Cerebellar cortex (tissue), 1 donor: Measurements from ENCODE around the gene THSD7B.
"Not testable (repeated sequence)": the region's sequence is repeated elsewhere in the genome, so short reads cannot be mapped to it uniquely, and the experiment has no call there.

Experiments
- DNase-seq: peaks from one replicate; pipeline ENCODE4 v3.0.0-alpha.2; 2015; ENCODE audit warnings: low spot score

THSD7B gene

DNA sequence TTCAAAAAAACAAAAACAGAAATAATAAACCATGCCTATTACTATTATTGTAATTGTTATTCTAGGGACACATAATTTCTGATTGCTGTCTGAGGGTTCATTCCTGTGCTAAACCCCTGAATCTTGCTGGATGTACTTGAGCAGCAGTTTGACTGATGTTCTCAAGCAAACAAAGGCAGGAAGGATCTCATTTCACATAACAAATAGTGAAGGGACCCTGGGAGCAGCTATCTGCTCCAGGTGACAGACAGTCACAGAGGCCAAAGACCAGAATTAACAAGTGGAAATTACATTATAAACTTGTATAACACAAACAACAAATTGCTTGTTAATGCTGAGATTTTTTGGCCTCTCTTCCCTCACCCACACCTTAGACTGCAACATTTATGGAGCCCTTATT lies 284.2 kb downstream of the THSD7B start:
- DNase-seq: no peak

GRCh38 chr2:137050949-137051348 lies 285.6 kb downstream of the THSD7B start:
- DNase-seq: no peak

GRCh38 chr2:137051778-137052398 lies 286.5 kb downstream of the THSD7B start:
- no peak for DNase-seq

GRCh38 chr2:137056704-137057103 lies 291.4 kb downstream of the THSD7B start:
- no peak for DNase-seq

- DNase-seq: not testable (repeated sequence)
Observed at GRCh38 chr2:137076111-137076765, 310.9 kb downstream of the THSD7B start.

DNA sequence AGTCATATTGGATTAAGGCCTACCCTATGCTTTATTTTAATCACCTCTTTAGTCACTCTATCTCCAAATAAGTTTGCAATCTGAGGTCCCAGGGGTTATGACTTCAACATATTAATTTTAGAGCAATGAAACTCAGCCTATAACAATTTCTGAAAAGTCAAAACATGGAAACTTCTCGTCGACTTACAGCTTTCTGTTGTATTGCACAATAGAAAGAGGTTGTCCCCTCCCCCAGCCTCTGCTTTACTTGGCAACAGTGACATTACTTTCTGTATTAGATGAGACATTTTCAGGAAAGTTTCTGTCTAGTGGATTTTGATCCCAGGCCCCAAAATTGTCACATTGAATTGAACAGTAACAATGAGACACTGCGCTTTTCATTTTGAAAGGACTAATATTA lies 326.4 kb downstream of the THSD7B start:
- no peak for DNase-seq

- no peak for DNase-seq
Observed at GRCh38 chr2:137093116-137093515, 327.8 kb downstream of the THSD7B start.

GRCh38 chr2:137096187-137096586 lies 330.8 kb downstream of the THSD7B start:
- no peak for DNase-seq

- DNase-seq: no peak
Observed at GRCh38 chr2:137096693-137097092, 331.3 kb downstream of the THSD7B start.

DNA sequence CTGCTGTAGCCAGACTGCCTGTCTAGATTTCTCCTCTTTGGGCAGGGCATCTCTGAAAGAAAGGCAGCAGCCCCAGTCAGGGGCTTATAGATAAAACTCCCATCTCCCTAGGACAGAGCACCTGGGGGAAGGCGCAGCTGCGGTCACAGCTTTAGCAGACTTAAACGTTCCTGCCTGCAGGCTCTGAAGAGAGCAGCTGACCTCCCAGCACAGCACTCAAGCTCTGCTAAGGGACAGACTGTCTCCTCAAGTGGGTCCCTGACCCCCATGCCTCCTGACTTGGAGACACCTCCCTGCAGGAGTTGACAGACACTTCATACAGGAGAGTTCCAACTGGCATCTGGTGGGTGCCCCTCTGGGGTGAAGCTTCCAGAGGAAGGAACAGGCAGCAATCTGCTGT lies 336.5 kb downstream of the THSD7B start:
- not testable (repeated sequence) for DNase-seq

- no peak for DNase-seq
Observed at GRCh38 chr2:137107904-137108303, 342.6 kb downstream of the THSD7B start.

DNA sequence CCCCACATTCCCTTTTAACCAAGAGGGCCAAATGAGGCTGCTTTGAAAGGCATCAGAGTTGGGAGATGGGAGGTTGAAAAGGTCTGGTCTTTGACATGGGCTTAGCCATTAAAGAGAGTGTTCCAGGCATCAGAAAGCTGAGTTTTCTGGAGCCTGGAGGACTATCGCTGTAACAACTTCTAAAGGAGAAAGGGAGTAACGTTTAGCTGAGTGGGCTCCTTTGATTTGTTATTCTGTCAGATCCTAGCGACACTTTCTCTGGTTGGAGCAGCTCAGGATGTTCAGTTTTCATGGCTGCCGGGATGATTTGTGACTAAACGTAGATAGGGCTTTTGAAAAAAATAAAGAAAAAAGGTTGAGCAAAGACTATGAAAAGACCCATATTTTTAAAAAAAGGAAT lies 346.6 kb downstream of the THSD7B start:
- no peak for DNase-seq

- no peak for DNase-seq
Observed at GRCh38 chr2:137115081-137115794, 349.9 kb downstream of the THSD7B start.

GRCh38 chr2:137115795-137116089 lies 350.4 kb downstream of the THSD7B start:
- DNase-seq: no peak

DNA sequence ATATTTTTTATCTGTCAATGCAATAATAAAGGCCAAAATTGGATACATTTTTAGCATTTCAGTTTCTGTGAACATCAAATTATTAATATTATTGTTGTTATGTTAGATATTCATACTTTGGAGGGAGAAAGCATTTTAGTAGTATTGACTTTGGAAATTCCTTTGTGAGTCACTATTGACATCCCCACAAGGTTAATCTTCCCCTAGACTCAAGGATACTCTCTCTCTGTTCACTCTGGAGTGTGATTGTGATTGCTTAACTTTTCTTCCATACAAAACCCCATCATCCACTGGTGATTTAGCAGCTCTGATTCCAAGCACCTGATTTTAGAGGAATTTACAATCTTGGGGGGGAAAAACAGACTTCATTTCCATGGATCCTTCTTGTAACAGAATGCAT lies 352.0 kb downstream of the THSD7B start:
- no peak for DNase-seq

DNA sequence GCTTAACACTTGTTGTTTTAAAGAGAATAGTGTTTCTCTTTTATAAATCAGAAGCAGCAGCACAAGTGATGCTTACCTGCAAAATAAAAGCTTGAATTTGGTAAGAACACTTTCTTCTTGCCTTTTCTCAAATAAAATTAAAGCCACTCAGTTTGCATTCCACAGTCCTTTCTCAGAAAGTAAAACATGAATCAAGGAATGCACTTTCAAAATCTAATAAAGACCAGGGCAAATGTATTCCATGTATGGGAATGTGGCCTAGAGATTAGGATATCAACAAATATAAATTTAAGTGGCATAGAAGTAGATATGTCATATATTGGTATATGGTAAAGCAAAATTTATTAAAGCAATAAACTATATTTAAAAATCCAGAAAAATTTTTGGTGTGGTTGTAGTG lies 352.8 kb downstream of the THSD7B start:
- DNase-seq: no peak

DNA sequence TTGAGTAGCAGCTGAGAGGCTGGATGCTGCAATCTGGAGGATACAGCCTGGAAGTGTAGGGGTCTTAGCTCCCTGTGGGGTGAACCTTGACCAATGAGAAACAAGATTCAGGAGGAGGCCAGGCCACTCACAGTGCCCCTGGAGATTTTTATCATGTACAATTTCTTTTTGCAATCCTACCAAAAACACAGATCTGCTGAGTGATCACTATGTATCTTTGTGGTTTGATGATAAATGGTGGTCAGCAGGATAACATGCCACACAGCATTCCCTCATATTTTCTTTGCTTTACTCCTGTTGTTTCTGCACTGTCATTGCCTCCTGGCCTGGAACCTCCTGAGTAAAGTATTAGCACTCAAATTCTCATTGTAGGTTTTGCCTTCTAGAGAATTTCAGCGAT lies 357.9 kb downstream of the THSD7B start:
- no peak for DNase-seq

GRCh38 chr2:137133225-137133624 lies 367.9 kb downstream of the THSD7B start:
- no peak for DNase-seq

DNA sequence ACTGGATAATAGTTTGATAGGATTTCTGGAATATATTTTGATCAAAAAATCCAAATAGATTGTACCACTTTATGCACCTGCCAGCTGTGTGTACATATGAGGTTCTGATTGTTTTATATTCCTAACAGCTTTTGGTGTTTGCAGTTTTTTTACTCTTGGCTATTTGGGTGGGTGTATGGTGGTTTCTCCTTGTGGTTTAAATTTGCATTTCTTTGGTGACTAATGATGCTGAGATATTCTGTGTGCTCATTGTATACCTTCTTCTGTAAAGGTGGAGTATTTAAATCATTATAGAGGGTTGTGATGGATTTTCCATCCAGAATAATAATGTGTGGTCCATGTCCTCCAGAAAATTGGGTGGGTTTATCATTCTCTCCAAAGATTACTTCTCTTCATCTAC lies 372.9 kb downstream of the THSD7B start:
- DNase-seq: no peak

- no peak for DNase-seq
Observed at GRCh38 chr2:137151731-137152130, 386.4 kb downstream of the THSD7B start.

DNA sequence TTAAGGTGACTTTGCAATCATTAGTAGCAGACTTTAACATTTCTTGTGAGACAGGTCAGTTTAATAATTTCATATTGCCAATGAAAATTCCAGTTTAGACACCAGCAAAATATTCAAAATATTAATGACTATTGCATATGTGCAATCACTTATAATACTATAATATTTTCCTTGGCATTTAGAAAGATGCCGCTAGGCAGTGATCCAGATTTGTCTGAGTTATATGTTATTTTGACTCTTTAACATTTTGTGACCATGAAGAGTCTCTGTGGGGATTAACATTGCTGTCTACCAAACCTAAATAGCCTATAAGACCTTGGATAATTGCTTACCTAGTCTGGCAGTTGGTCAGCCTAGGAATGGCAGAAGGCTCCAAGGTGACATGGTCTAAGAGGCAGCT lies 389.6 kb downstream of the THSD7B start:
- DNase-seq: no peak

GRCh38 chr2:137155356-137156104 lies 390.2 kb downstream of the THSD7B start:
- no peak for DNase-seq
